GM12801 (cell line): ENCODE results near the gene KRT3.

Experiments
- CTCF ChIP-seq: IDR thresholded peaks from one replicate; pipeline ENCODE4 v1.5.1; 2011; ENCODE audit warnings: control low read depth; ENCODE audit not compliant: insufficient read length; ENCODE audit errors: extremely low read depth

The KRT3 gene

GRCh38 chr12:52757449-52758176 is 38.3 kb downstream of the KRT3 start:
- no peak for TF ChIP-seq CTCF

GRCh38 chr12:52756281-52756960 is 39.5 kb downstream of the KRT3 start:
- TF ChIP-seq CTCF: no peak

DNA sequence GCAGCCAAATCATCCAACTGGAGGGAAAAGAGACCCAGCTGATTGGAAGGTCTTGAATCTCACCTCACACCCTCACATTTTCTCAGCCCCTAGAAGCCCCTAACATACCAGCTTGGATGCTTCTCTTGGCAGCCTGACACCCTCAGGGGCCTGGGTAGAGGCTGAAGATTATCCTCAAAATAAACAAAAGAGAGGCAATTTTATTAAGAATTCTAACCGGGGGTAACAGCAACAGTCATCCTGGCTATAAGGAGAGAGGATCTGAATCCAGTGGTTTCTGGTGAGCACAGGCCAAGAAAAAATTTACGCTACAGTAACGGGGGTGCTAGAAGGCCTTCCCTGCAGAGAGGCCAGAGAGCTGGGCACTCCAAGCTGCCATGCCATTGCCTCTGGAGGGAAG is 40.4 kb downstream of the KRT3 start:
- TF ChIP-seq CTCF: no peak

GRCh38 chr12:52754135-52754534 is 41.8 kb downstream of the KRT3 start:
- TF ChIP-seq CTCF: no peak

DNA sequence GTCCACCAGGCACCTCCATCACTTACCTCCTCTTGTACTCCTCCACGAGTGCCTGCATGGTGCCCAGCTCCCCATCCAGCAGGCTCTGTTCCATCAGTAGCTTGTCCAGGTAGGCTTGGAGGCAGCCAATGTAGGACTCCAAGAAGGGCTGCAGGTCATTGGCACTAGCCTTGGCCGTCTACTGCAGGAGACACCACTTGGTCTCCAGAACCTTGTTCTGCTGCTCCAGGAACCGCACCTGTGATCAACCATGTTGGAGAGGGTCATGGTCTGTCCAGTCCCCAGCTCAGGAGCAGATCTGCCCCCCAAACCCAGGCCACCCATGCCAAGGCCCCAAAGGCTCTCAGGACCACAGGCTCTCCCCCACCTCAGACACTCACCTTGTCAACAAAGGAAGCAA is 42.6 kb downstream of the KRT3 start:
- no peak for TF ChIP-seq CTCF

- TF ChIP-seq CTCF: no peak
Observed at GRCh38 chr12:52752516-52752915, 43.4 kb downstream of the KRT3 start.

DNA sequence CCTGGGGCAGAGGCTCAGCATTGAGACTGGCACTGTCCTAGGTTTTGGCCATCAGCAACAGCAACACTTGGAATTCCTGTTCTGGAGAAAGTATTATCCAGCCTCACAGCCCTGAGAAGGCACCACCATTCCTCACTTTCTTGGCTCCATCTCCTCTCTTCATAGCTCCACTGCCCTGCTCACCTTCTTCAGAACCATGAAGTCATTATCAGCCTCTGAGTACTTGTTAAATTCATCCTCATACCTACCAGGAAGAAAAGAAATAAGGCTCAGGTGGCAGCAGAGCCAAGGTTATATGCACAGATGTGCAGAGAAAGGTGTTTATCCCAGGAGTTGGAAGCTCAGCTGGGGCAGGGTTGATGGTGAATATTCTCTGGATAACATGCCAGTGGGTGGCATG is 44.1 kb downstream of the KRT3 start:
- TF ChIP-seq CTCF: no peak
